WTC11 (cell line): ENCODE measurements around the gene GSTO2. TPM values are rescaled to one million over a fixed set of nuclear protein-coding genes. Genes with fewer than 3 reads are reported as not detected.

Source experiments
- ATAC-seq: fragments of 200-7000 bp; cut with Tn5 transposase; 2 replicates; pipeline ENCODE4 v1.10.0; 2021; ENCODE audit warnings: mild to moderate bottlenecking, moderate library complexity
- CTCF ChIA-PET: fragments of 300-600 bp; sonication (Branson Sonifier 250); formaldehyde crosslinking; loops from one replicate; lab custom pipeline; 2021; ENCODE audit warnings: antibody characterized with exemption; lab: Charles Lee
- POLR2A ChIA-PET: fragments of 350-600 bp; sonication (Branson Sonifier 250); formaldehyde crosslinking; loops from one replicate; lab custom pipeline; 2021; ENCODE audit warnings: antibody characterized with exemption; lab: Charles Lee
- DNase-seq: peaks from one replicate; pipeline ENCODE4 v3.0.0; 2021; ENCODE audit warnings: low spot score
- H3K27ac Mint-ChIP-seq: 2 replicates; pipeline ENCODE4 v1.8.0; 2021; ENCODE audit warnings: mixed read lengths
- H3K27me3 Mint-ChIP-seq: 2 replicates; pipeline ENCODE4 v1.8.0; 2021; ENCODE audit warnings: low read depth, mild to moderate bottlenecking, moderate library complexity, mixed read lengths
- H3K36me3 Mint-ChIP-seq: 2 replicates; pipeline ENCODE4 v1.8.0; 2021; ENCODE audit warnings: mixed read lengths
- H3K4me1 Mint-ChIP-seq: 2 replicates; pipeline ENCODE4 v1.8.0; 2022; ENCODE audit warnings: mixed read lengths
- H3K4me3 Mint-ChIP-seq: 2 replicates; pipeline ENCODE4 v1.8.0; 2021; ENCODE audit warnings: mild to moderate bottlenecking, moderate library complexity, mixed read lengths
- H3K9me3 Mint-ChIP-seq: 2 replicates; pipeline ENCODE4 v1.8.0; 2021; ENCODE audit warnings: mixed read lengths
- ARID4B ChIP-seq: sonication (generic); formaldehyde crosslinking; IDR thresholded peaks from 2 replicates; pipeline ENCODE4 v1.8.0; 2023; ENCODE audit warnings: missing genetic modification reagents, mild to moderate bottlenecking, borderline replicate concordance
- ATF2 ChIP-seq: sonication (generic); formaldehyde crosslinking; IDR thresholded peaks from 2 replicates; pipeline ENCODE4 v1.8.1; 2022; ENCODE audit warnings: low read depth, missing genetic modification reagents, borderline replicate concordance
- CDX4 ChIP-seq: fragments of 250-450 bp; sonication (Bioruptor Pico); IDR thresholded peaks from 2 replicates; pipeline ENCODE4 v1.9.0; 2021; ENCODE audit warnings: moderate library complexity, mild to moderate bottlenecking, inconsistent platforms, borderline replicate concordance
- CREB1 ChIP-seq: sonication (generic); formaldehyde crosslinking; IDR thresholded peaks from 2 replicates; pipeline ENCODE4 v1.8.0; 2023; ENCODE audit warnings: mild to moderate bottlenecking, missing genetic modification reagents
- CTCF ChIP-seq: fragments of 200-600 bp; IDR thresholded peaks from 2 replicates; pipeline ENCODE4 v1.8.0; 2022; ENCODE audit warnings: antibody characterized with exemption
- E2F4 ChIP-seq: sonication (generic); formaldehyde crosslinking; IDR thresholded peaks from 2 replicates; pipeline ENCODE4 v1.8.1; 2022; ENCODE audit warnings: low read depth, mild to moderate bottlenecking, moderate library complexity, missing genetic modification reagents, borderline replicate concordance
- HMGA2 ChIP-seq: fragments of 250-450 bp; sonication (Bioruptor Pico); IDR thresholded peaks from 2 replicates; pipeline ENCODE4 v1.4.0; 2021; ENCODE audit warnings: mild to moderate bottlenecking, moderate library complexity
- MYBL2 ChIP-seq: sonication (generic); formaldehyde crosslinking; IDR thresholded peaks from 2 replicates; pipeline ENCODE4 v1.8.1; 2023; ENCODE audit warnings: mild to moderate bottlenecking, moderate library complexity, missing genetic modification reagents
- NFYB ChIP-seq: sonication (generic); formaldehyde crosslinking; conservative IDR thresholded peaks from 2 replicates; pipeline ENCODE4 v1.8.0; 2022; ENCODE audit warnings: low read depth, missing genetic modification reagents
- NR2C2 ChIP-seq: sonication (generic); formaldehyde crosslinking; IDR thresholded peaks from 2 replicates; pipeline ENCODE4 v1.8.0; 2022; ENCODE audit warnings: mild to moderate bottlenecking, missing genetic modification reagents
- PREB ChIP-seq: sonication (generic); formaldehyde crosslinking; IDR thresholded peaks from 2 replicates; pipeline ENCODE4 v1.8.1; 2022; ENCODE audit warnings: mild to moderate bottlenecking, missing genetic modification reagents, moderate library complexity, borderline replicate concordance
- TEAD4 ChIP-seq: sonication (generic); formaldehyde crosslinking; IDR thresholded peaks from 2 replicates; pipeline ENCODE4 v1.8.0; 2022; ENCODE audit warnings: mild to moderate bottlenecking, missing genetic modification reagents
- TP53 ChIP-seq: sonication (generic); formaldehyde crosslinking; IDR thresholded peaks from 2 replicates; pipeline ENCODE4 v1.8.1; 2023; ENCODE audit warnings: mild to moderate bottlenecking, missing genetic modification reagents
- ZMAT4 ChIP-seq: fragments of 250-450 bp; sonication (Bioruptor Pico); IDR thresholded peaks from 2 replicates; pipeline ENCODE4 v1.9.0; 2021; ENCODE audit warnings: mild to moderate bottlenecking
- ZNF138 ChIP-seq: sonication (generic); formaldehyde crosslinking; conservative IDR thresholded peaks from 2 replicates; pipeline ENCODE4 v1.8.1; 2022; ENCODE audit warnings: mild to moderate bottlenecking, moderate library complexity, missing genetic modification reagents
- ZNF219 ChIP-seq: sonication (generic); formaldehyde crosslinking; IDR thresholded peaks from 2 replicates; pipeline ENCODE4 v1.8.0; 2023; ENCODE audit warnings: missing genetic modification reagents, mild to moderate bottlenecking, borderline replicate concordance
- ZNF263 ChIP-seq: sonication (generic); formaldehyde crosslinking; IDR thresholded peaks from 2 replicates; pipeline ENCODE4 v1.8.1; 2022; ENCODE audit warnings: low read depth, mild to moderate bottlenecking, moderate library complexity, missing genetic modification reagents
- ZNF671 ChIP-seq: fragments of 250-450 bp; sonication (Bioruptor Pico); IDR thresholded peaks from 2 replicates; pipeline ENCODE4 v1.8.0; 2021; ENCODE audit warnings: mild to moderate bottlenecking
- ZSCAN18 ChIP-seq: fragments of 250-450 bp; sonication (Bioruptor Pico); IDR thresholded peaks from 2 replicates; pipeline ENCODE4 v2.1.2; 2022; ENCODE audit warnings: mild to moderate bottlenecking, moderate library complexity
- total RNA-seq: library from RNA; stranded (reverse); gene quantifications from 3 replicates; pipeline ENCODE4 v1.2.3, GENCODE V29; 2021

GSTO2 gene
- total RNA-seq, 1 experiment from 2014 or later: 10.7 TPM

- Mint-ChIP-seq H3K9me3 (no peaks in the 10 kb centered on the region), H3K36me3 (peaks cover 68% of the 10 kb centered on the region), H3K27me3 (no peaks in the 10 kb centered on the region), H3K4me3 (no peak overlapping the region), H3K4me1 (peaks cover 2% of the 10 kb centered on the region), H3K27ac (no peak overlapping the region)
- ChIA-PET POLR2A (no interaction called here), CTCF (interaction anchor here (0.7 to 1.0 kb wide), 3 partner anchors 92 to 204 kb away, joined by 3 read pairs; partner anchors contain the start of genes CFAP58 and SFR1)
- no peak for TF ChIP-seq ZNF219 (CRISPR knock-in tag)
- no peak for TF ChIP-seq TP53 (CRISPR knock-in tag)
- no peak for TF ChIP-seq E2F4 (CRISPR knock-in tag)
- no peak for TF ChIP-seq ZNF263 (CRISPR knock-in tag)
- no peak for TF ChIP-seq ARID4B (CRISPR knock-in tag)
- no peak for TF ChIP-seq ATF2 (CRISPR knock-in tag)
- no peak for TF ChIP-seq CTCF
- TF ChIP-seq ZMAT4 (CRISPR knock-in tag): no peak
- DNase-seq (no peak), ATAC-seq (no peak)
Observed at GRCh38 chr10:104262055-104262454, 6.9 kb upstream of the GSTO2 start.

- H3K9me3 Mint-ChIP-seq: no peaks in the 10 kb centered on the region
- no peak for DNase-seq
- no peak overlapping the region for H3K4me3 Mint-ChIP-seq
- CTCF ChIA-PET: no interaction called here
- H3K27me3 Mint-ChIP-seq: no peaks in the 10 kb centered on the region
- TF ChIP-seq NR2C2 (CRISPR knock-in tag) (no peak), CREB1 (CRISPR knock-in tag) (no peak), CDX4 (CRISPR knock-in tag) (no peak), HMGA2 (CRISPR knock-in tag) (no peak), MYBL2 (CRISPR knock-in tag) (no peak), TEAD4 (CRISPR knock-in tag) (no peak), ZSCAN18 (CRISPR knock-in tag) (no peak), NFYB (CRISPR knock-in tag) (no peak), ZNF671 (CRISPR knock-in tag) (no peak), ZNF138 (CRISPR knock-in tag) (no peak), PREB (no peak)
- no peak for ATAC-seq
- H3K27ac Mint-ChIP-seq: no peak overlapping the region
- H3K36me3 Mint-ChIP-seq: peaks cover 62% of the 10 kb centered on the region
- POLR2A ChIA-PET: no interaction called here
- H3K4me1 Mint-ChIP-seq: peaks cover 11% of the 10 kb centered on the region
Observed at GRCh38 chr10:104264783-104265182, 4.2 kb upstream of the GSTO2 start.
